Cardiac muscle cell (in vitro differentiated cells and primary cell): ENCODE results near the gene FGF23. TPM values are rescaled to one million over a fixed set of nuclear protein-coding genes. Genes with fewer than 3 reads are reported as not detected.
A peak's percentile ranks its signal among the peaks of the same experiment; 100 is the strongest.

Experiments
- DNase-seq, 2 donors: peaks; one replicate each; pipeline versions ENCODE4 v3.0.0 to v3.0.0-alpha.2; 2010 to 2017; ENCODE audit warnings: low read depth in 1 of 2, low spot score in 1 of 2
- H3K27ac ChIP-seq: fragments of 200-600 bp; sonication (generic); 2 replicates; pipeline ENCODE4 v1.5.1; 2016
- H3K27me3 ChIP-seq: fragments of 200-600 bp; sonication (generic); 2 replicates; pipeline ENCODE4 v1.6.0; 2016; ENCODE audit warnings: control low read depth
- H3K36me3 ChIP-seq: fragments of 200-600 bp; sonication (generic); 2 replicates; pipeline ENCODE4 v1.5.1; 2016; ENCODE audit warnings: control low read depth
- H3K4me1 ChIP-seq: fragments of 200-600 bp; sonication (generic); 2 replicates; pipeline ENCODE4 v1.8.1; 2017; ENCODE audit warnings: low read depth, mild to moderate bottlenecking, mixed run types
- H3K4me3 ChIP-seq: fragments of 200-600 bp; sonication (generic); 2 replicates; pipeline ENCODE4 v1.5.1; 2016; ENCODE audit warnings: mild to moderate bottlenecking
- H3K9me3 ChIP-seq: fragments of 200-600 bp; sonication (generic); 2 replicates; pipeline ENCODE4 v1.5.1; 2017; ENCODE audit warnings: low read depth, mild to moderate bottlenecking, control low read depth
- polyA plus RNA-seq: library from polyadenylated mRNA; unstranded; fragments of >200 nt; fragmentation: Nextera tagmentation; extraction: Ambion mirVana; gene quantifications from 2 replicates; pipeline ENCODE4 v1.2.1, GENCODE V29; 2016
- total RNA-seq: library from RNA; depleted of rRNA; stranded (reverse); fragments of >200 nt; gene quantifications from 2 replicates; pipeline ENCODE4 v1.2.3, GENCODE V29; 2016
- TF ChIP-seq, protein P1 (sequence below): IDR thresholded peaks from 2 replicates; pipeline ENCODE4 v1.5.1; 2012; ENCODE audit warnings: low read depth, mild to moderate bottlenecking, low read length

Gene FGF23
- total and polyA plus RNA-seq, 2 experiments from 2014 or later, result 0.86 to 1.1 TPM

- H3K27ac ChIP-seq, result no peak overlapping the region
- H3K27me3 ChIP-seq, result no peaks in the 10 kb centered on the region
- no peaks in the 10 kb centered on the region for H3K36me3 ChIP-seq
- H3K4me1 ChIP-seq, result peaks cover 15% of the 10 kb centered on the region
- no peaks in the 10 kb centered on the region for H3K9me3 ChIP-seq
- no peak overlapping the region for H3K4me3 ChIP-seq
- TF ChIP-seq, protein P1, sequence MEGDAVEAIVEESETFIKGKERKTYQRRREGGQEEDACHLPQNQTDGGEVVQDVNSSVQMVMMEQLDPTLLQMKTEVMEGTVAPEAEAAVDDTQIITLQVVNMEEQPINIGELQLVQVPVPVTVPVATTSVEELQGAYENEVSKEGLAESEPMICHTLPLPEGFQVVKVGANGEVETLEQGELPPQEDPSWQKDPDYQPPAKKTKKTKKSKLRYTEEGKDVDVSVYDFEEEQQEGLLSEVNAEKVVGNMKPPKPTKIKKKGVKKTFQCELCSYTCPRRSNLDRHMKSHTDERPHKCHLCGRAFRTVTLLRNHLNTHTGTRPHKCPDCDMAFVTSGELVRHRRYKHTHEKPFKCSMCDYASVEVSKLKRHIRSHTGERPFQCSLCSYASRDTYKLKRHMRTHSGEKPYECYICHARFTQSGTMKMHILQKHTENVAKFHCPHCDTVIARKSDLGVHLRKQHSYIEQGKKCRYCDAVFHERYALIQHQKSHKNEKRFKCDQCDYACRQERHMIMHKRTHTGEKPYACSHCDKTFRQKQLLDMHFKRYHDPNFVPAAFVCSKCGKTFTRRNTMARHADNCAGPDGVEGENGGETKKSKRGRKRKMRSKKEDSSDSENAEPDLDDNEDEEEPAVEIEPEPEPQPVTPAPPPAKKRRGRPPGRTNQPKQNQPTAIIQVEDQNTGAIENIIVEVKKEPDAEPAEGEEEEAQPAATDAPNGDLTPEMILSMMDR, result no peak
- DNase-seq, result no peak
Observed at GRCh38 chr12:4386801-4387200, 7.3 kb upstream of the FGF23 start.

GRCh38 chr12:4383304-4383865 is 3.9 kb upstream of the FGF23 start:
- H3K4me1 ChIP-seq, result peaks cover 5% of the 10 kb centered on the region
- H3K9me3 ChIP-seq, result no peaks in the 10 kb centered on the region
- DNase-seq, result peak in 1 of 2 donors; percentile 71
- H3K27me3 ChIP-seq, result no peaks in the 10 kb centered on the region
- H3K4me3 ChIP-seq, result no peak overlapping the region
- H3K36me3 ChIP-seq, result no peaks in the 10 kb centered on the region
- H3K27ac ChIP-seq, result no peak overlapping the region
- TF ChIP-seq, protein P1, result no peak

DNA sequence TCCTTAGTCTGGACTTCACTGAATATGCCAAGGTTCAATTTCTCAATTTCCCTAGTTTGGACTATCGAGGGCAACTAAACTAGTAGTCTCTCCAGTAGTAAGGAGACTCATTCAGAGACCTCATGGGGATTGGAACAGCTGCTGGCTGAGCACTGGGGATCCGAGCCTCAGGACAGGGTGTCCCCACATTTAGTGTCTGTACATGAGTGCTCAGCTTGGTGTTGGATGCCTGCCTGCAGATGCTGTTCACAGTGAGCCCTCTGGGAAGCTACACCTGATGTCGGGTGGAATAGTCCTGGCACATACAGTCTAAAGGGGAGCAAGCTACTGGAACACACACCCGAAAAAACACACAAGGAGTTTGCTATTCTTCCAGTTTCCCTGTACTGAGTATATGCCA is 820 bp upstream of the FGF23 start:
- Histone ChIP-seq H3K27ac (no peak overlapping the region), H3K36me3 (no peaks in the 10 kb centered on the region), H3K9me3 (no peaks in the 10 kb centered on the region), H3K4me1 (peaks cover 4% of the 10 kb centered on the region), H3K4me3 (no peak overlapping the region), H3K27me3 (no peaks in the 10 kb centered on the region)
- TF ChIP-seq, protein P1, result no peak
- no peak for DNase-seq

DNA sequence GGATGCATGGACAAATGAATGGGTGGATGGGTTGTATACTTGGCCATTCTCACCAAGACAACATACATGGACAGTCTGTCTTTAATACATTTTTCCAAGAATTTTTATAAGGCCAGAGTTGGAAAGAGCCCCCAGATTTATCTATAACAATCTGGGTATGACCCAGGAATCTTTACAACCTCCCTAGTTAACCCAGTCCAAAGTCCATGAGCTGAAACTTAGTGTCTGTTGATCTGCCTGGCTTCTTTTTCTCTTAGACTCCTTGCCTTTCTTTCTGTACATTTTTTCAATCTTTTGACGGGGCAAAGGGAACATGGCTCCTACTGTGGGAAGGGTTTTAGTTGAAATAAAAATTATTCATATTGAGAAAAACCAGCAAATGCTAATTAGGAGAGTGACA is 740 bp downstream of the FGF23 start:
- DNase-seq, result no peak
- Histone ChIP-seq H3K9me3 (no peaks in the 10 kb centered on the region), H3K27ac (no peak overlapping the region), H3K4me3 (no peak overlapping the region), H3K27me3 (no peaks in the 10 kb centered on the region), H3K36me3 (no peaks in the 10 kb centered on the region), H3K4me1 (peaks cover 4% of the 10 kb centered on the region)
- TF ChIP-seq, protein P1, result no peak

DNA sequence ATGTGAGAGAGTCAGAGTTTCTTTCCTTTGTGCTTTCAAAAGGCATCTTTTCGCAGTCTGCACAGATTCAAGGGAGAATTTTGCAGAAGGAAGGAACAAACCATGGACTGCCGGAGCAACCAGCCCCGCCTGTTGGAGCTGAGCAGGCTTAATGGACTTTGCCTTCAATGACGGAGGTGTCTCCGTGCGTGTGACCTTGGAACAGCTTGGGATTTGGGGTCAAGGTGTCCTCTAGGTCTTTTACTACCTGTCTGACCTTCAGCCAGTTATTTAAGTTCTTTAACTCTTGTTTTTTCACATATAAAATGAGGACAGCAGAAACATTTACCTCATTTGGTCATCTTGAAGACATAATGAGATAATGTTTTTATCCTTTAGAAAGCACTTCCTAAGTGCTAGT is 4.1 kb downstream of the FGF23 start:
- H3K27ac ChIP-seq, result no peak overlapping the region
- no peaks in the 10 kb centered on the region for H3K9me3 ChIP-seq
- TF ChIP-seq, protein P1, result no peak
- no peaks in the 10 kb centered on the region for H3K36me3 ChIP-seq
- H3K4me3 ChIP-seq, result no peak overlapping the region
- no peaks in the 10 kb centered on the region for H3K4me1 ChIP-seq
- no peaks in the 10 kb centered on the region for H3K27me3 ChIP-seq
- DNase-seq, result no peak

DNA sequence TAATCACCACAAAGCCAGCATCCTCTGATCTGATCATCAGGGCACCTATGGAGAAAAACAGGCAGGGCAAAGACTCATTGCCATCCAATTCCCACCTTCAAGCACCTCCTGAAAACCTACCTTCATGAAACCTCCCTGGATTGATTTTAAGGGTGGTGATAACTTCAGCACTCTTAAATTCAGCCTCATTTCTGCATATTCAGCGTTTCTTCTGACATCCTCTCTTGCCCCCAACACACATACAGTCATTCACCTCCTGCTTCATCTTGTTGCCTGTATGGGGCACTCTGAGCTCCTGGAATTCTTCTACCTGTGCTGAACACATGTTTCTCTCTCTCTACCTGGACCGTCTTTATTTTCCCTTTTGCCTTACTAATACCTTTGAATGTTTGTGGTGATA is 6.9 kb downstream of the FGF23 start:
- Histone ChIP-seq H3K27ac (no peak overlapping the region), H3K9me3 (no peaks in the 10 kb centered on the region), H3K4me3 (no peak overlapping the region), H3K27me3 (no peaks in the 10 kb centered on the region), H3K36me3 (no peaks in the 10 kb centered on the region), H3K4me1 (no peaks in the 10 kb centered on the region)
- DNase-seq, result no peak
- TF ChIP-seq, protein P1, result no peak
